ENCODE data around the gene KLK15.

- TF ChIP-seq, protein P1, sequence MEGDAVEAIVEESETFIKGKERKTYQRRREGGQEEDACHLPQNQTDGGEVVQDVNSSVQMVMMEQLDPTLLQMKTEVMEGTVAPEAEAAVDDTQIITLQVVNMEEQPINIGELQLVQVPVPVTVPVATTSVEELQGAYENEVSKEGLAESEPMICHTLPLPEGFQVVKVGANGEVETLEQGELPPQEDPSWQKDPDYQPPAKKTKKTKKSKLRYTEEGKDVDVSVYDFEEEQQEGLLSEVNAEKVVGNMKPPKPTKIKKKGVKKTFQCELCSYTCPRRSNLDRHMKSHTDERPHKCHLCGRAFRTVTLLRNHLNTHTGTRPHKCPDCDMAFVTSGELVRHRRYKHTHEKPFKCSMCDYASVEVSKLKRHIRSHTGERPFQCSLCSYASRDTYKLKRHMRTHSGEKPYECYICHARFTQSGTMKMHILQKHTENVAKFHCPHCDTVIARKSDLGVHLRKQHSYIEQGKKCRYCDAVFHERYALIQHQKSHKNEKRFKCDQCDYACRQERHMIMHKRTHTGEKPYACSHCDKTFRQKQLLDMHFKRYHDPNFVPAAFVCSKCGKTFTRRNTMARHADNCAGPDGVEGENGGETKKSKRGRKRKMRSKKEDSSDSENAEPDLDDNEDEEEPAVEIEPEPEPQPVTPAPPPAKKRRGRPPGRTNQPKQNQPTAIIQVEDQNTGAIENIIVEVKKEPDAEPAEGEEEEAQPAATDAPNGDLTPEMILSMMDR (IDR thresholded peaks at IDR 0.05) = no peak
- TF ChIP-seq POLR2AphosphoS5 (IDR thresholded peaks at IDR 0.05; ENCODE audit: insufficient read depth in 1 of 2, low read depth in 1 of 2) = no peak
- no peak for TF ChIP-seq POLR2A (IDR thresholded peaks at IDR 0.05)
Observed at GRCh38 chr19:50818859-50819472, 14.4 kb downstream of the KLK15 start.
